NCI-H748 (cell line): ENCODE measurements around the gene WASF2.

ENCODE experiments used
- DNase-seq: peaks from one replicate; lab custom pipeline; 2025; ENCODE audit not compliant: unreplicated experiment; lab: John Stamatoyannopoulos, UW

Gene WASF2

DNA sequence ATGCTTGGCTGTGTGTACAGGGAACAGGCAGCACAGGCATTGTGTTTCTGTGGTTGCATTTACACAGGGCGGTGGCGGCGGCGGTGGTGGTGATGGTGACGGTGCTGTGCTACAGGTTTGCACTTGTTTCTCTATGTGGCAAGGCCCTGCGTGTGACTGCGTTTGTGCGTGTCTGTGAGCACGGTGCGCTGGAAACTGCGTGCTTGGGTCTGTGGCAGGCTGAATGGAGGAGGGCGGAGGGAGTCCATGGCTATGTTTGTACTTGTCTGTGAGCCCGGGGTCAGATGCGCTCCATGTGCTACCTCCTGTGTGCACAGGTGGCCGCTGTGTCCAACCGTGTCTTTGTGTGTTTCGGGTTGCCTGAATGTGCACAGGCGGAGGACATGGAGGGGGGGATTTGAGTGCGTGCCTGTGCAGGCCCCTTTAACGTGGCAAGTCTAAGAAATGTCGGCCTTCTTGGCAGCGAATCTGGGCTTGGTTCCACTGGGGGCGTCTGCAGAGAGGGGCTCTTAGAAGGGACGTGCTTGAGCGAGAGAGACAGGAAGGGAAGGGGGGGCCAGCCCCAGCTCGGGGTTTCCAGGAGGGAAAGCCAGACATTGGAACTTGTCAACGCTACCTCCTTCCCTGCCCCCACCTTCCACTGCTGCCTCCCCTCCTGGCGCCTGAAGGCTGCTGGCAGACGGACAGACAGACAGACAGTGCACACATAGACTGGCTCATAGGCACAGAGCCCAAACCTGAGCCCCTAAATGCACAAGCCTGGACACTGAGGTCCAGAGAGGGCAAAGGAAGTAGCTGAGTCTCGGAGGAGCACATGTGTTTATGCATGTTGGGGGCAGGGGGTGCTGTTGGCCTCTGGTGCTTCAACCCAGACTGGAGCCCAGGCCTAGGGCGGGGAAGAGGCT, 32.7 kb upstream of the WASF2 start:
- peak; percentile 84 for DNase-seq

DNA sequence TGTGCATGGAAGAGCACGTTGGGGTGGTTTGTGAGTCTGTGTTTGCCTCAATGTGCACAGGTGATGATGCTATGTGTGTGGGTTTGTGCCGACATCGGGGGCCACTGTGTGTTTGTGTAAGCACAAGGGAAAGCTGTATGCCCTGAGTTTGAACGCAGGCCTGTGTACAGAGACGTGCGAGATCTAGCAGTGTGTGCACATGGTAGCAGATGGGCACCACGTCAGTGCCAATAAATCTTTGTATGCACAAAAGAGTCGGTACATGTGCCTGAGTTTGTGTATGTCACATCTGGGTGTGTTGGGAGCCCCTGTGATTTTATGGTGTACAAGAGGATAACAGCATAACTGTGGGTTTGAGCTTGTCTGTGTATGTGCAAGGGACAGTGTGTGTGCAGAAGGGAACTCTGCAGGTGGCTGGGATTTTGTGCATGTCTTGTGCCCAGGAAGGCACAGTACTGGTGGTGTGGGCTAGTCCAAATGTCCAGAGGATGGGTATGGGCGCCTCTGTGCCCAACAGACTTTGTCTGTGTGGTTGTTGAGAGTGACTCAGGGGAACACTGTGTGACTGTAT, 32.0 kb upstream of the WASF2 start:
- no peak for DNase-seq

DNA sequence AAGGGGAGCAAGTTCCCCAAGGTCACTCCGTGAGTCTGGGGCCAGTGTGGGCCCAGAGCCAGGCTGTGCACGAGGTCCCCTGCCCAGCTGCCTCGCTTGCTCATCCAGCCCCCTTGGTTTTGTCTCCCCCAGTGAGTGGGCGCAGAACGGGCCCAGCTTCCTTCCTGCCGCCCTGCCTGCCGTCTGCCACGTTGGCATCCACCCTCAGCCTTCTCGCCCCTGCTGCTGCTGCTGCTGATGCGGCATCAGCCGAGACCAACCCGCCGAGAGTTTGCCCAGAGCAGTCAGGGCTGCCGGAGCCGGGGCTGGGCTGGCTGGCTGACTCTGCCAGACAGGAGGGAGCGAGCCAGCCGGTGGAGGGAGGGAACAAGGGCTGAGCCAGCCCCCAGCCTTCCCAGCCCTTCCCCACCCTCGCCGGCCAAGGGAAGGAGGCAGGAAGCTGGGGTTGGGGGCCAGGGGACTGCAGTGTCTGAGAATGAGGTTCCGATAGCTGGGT, 31.4 kb upstream of the WASF2 start:
- DNase-seq: no peak

DNA sequence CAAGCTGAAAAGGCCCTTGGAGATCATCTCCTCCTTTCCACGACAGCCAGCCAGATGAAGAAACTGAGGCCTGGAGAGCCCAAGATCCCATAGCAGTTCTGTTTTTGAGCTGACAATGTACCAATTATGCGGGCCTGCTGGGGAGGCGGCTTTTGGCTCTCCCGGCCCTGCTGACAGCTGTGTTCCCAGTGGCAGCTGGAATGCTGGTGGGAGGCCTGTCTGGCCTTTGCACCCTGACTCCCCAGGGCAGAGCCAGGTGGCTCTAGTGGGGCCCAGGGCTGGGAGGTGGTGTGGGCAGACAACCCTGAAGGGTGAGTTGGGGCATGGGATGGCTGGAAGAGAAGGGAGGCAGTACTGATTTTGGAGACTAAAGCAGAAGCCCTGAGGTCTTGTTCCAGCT, 30.7 kb upstream of the WASF2 start:
- no peak for DNase-seq

DNA sequence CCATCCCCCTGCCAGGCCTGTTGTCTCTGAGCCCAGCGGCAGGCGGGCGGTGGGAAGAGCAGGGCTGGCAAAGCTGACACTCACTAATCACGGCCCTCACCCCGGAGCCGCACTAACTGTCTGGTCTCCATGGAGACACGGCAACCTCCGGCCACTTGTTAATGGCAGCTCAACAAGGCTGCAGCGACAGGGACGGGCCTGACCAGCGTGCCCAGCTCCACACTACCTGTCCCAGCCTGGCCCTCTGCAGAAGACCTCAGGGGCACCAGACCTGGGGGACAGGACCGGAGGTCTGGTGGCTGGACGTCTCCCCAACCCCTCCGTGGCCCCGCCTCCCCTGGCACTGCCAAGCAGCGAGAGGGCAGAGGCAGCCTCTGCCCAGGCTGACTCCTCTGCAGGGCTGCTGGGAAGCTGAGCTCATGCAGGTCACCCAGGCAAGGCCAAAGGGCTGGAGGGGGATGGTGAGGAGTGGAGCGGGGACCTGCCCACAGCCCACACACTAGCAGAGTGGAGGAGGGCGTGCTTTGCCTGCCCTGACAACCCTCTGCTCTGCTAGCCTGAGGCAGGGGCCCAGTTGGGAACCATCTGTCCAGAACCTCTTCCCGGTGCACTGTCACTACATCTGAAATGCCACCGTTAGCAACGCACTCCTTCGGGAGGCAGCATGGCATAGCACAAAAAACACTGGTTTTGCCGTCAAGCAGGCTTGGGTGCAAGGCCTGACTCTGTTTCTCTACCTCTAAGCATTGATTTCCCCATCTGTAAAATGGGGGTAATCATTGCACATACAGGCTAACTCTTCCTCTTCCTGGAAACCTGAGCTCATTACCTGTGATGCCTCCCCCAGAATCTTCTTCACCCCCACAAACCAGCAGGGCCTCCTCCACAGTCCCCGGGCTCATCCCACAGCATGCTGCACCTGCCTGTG, 29.6 kb upstream of the WASF2 start:
- DNase-seq: peak; percentile 86

DNA sequence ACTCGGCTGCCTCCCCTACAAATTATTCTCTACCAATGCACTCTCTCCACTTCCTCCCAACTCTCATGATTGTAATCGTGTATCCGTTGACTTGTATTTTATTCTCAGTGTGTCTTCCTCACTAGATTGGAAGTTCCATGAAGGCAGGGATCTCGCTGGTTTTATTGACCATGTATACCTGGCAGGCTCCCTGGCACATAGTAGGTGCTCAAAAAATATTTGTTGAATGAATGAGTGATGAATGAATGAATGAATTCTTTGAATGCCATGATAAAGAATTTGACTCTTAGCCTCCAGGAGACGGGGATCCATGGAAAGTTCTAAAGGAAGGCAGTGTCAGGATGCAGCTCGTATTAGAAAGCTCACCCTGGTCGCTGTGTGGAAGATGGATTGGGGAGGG, 28.8 kb upstream of the WASF2 start:
- DNase-seq: no peak

DNA sequence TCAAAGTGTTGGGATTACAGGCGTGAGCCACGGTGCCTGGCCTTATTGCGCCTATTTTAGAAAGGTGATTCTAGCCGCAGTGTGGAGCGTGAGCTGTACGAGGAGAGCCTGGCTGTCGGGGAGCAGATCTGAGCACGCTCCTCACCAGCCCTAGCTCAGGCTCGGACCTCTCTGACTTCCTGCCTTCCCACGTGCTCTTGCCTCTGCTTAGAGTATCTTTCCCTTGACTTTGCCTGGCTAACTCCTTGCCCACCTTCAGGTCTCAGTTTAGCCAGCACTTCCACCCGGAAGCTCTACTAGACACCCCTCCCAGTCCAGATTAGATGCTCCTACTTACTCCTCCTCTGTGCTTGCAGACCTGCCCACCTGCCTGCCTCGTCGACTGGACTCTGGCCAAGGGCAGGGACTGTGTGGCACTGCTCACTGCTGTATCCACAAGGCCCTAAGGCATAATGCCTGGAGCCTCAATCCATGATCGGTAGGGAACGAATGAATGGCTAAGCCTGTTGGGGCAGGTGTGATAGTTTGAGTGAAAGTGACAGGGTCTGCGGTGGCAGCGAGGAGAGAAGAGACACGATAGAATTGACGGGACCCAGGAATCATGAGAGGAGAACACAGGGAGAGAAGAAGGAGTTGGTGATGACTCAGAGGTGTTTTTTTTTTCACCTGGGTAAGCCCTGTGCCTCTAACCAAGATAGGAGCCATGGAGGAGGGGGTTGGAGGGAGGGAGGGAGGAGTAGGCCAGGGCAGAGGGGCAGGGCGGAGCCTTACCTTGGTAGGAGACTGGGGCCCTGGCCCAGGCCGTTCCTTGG, 28.1 kb upstream of the WASF2 start:
- no peak for DNase-seq

DNA sequence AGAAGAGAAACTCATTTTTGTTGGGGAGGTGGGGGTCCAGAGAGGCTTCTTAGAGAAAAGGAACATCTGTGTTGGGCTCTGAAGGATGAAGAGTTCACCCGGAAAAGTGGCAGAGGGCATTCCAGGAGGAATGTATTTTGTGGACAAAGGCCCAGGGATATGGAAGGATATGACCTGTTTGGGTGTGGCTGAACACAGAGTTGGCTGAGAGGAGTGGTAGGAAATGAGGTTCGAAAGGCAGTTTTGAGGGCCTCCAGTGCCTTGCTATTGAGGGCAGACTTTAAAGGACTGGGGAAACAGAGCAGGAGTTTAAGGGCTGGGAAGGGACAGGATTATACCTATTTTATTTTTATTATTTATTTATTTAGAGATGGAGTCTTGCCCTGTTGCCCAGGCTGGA, 27.3 kb upstream of the WASF2 start:
- no peak for DNase-seq

DNA sequence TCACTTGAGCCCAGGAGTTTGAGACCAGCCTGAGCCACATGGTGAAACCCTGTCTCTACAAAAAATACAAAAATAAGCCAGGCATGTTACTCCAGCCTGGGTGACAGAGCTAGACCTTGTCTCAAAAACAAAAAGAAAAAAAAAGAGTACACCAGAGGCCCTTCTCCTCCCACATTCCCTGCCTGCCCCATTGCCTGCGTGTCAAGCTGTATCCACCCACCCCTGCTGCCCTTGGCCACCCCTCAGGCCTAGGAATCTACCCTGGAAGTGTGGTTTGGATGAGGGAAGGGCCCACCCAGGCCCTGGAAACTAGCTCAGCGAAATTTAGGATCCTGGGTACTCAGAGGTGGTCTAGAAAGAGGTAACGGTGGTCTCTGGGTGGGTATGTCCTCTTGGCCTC, 25.7 kb upstream of the WASF2 start:
- DNase-seq: no peak

DNA sequence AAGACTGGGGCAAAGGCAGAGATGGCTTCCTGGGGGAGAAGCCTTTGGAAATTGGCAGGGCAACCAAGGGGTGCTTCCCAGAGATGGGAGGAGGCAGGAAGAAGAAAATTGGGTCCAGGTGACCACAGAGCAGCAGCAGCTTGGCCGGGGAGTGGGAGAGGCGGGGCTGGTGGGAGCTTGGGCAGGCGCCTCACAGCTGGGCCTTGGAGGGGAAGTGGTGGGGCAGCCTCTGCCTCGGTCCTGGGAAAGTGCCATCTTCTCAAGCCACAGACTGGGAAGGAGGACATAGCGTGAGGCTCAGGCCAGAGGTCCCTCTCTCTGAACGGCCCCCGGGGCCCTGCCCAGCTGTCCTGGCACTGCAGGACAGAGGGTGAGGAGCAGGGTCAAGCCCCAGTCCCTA, 24.0 kb upstream of the WASF2 start:
- no peak for DNase-seq

DNA sequence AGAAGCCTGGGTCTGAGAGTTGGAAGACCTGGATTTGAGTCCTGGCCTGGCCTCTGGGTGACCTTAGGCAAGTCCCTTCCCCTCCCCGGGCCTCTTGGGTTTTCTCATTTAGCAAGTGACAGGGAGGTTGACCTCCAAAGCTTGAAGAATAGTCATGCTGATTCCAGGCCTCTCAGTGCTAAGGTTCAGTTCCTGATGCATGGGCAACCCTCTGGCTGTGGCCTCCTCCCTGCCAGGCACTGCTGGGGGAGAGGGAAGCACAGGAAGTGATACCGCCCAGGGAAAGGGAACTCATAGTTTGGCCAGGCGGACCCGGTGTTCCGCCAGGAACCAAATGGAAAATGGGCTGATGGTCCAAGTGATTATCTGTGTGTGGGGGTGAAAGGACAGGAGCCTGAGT, 23.6 kb upstream of the WASF2 start:
- DNase-seq: no peak

DNA sequence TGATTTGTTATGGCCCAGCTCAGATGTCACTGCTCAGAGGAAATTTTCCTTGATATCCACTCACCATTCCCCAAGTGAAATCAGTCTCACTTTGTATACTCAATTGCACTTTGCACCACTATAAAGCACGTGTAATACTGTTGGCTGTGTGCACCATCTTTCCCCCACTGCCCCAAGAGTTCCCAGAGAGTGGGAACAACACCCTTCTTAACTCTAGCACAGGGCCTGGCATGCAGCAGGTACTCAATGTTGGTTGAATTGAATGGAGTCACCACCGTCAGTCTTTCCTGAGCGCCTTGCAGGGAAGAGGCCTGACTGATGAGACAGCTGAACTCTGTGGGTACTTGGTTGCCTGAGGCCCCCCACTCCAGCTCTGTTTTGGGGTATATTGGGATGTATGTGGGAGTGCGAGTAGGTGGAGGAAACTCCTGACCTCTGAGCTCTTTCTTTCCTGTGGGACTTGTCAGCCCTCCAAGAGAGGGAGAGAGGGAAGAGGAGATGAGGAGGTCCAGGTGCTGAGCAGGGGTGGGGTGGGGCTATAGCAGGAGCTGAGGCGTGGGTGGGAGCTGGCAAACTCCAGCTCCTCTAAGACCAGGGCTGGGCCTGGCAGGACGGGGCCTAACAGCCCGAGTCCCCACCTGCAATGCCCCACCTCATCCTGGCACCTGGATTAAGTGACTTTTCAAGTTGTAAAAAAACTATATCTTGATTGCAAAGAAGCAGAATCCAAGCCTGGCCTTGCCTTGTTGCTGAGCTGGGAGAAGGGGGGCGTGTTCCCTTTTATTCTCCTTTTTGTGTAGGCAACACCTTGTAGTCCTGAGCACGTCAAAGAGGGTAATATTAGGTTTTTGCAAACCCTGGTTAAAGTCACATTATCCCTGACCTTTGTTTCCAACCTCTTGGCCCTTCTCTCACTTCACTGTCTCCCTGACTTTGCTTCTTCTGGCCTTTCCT, 19.4 kb upstream of the WASF2 start:
- DNase-seq: no peak

DNA sequence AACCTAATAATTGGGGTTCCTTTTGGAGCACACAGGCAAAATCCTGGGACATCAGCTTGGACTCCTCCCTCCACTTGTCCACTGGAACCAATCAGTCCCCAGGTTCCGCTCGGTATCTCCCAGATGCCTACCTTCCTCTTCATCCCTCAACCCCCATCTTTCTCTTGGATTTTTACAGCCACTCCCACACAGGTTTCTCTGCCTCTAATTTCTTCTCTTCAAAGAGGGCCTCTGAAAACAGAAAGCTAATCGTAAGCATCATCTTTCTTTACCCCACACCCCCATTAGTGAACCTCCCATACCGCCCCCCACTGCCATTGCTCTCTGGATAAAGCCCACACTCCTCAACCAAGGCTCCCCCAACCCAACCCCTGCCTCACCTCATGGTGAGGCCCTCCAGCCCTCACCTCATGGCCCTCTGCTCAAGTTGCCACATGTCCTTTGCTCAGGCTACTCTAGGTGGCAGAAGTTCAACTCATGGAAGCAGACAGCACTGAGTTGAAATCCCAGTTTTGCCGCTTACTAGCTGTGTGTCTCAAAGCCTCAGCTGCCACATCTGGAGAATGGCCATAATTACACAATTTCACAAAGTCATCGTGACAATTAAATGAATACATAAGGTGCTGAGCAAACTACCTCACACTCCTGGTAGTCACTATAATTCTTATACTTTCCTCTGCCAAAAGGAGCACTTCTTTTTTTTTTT, 18.1 kb upstream of the WASF2 start:
- DNase-seq: no peak

DNA sequence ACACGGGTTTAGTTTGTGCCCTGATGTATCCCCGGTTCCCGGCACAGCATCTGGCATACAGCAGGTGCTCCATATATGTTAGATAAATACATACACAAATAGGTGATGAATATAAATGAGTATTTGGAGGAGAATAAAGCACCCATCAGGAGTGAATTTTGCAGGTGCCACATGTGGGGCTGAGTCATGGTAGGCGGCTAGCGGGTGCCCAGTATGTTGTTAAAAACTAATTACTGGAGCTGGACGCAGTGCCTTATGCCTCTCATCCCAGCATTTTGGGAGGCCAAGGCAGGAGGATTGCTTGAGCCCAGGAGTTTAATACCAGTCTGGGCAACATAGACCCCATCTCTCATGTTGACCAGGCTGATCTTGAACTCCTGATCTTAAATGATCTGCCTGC, 16.7 kb upstream of the WASF2 start:
- peak; percentile 5 for DNase-seq

DNA sequence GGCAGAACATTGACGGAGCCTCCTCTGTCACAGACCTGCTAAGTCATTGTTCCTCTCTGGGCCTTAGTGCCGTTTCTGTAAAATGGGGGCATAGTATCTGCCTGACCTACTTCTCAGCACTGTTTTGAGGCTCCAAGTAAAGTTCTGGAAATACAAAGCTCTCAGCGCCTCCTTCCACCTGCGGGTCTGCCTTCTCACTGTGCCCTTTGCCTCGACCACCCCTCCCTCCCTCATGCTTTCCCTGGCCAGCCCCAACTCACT, 15.4 kb upstream of the WASF2 start:
- DNase-seq: no peak

DNA sequence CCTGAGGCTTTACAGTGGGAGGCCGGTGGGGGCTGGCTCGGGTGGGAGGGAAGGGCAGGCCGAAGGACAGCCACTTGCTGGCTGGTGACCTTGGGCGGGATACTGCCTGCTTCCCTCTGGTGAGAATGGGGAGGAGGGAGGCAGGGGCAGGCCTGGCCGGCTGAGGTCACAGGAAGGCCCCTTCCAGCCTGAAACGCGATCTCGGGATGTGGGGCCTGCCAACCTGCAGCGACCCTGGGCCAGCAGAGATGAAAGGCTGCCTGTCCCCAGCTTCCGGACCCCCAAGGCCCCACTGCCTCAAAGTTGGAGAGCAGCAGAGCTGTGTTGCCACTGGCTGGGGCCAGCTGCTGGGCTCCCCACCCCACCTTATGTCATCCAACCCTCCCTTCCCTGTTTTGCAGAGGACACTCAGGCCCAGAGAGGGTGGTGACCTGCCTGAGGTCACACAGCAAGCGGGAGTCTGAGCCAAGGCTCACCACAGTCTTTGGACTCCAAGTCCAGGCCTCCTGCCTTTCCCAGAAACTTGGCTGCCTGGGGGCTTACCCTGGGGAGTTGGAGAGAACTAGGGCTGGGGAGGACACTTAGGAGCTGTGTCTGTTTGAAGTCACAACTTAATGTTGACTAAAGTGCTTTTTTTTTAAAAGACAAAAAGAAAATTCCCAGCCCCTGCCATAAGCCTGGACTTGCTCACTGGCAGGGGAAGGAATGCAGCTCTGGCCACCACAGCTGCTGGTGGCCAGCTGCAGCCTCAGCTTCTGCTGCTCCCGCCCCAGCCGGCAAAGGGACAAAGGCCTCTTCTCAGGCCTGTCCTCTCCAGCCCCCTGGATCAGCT, 14.8 kb upstream of the WASF2 start:
- DNase-seq: no peak

DNA sequence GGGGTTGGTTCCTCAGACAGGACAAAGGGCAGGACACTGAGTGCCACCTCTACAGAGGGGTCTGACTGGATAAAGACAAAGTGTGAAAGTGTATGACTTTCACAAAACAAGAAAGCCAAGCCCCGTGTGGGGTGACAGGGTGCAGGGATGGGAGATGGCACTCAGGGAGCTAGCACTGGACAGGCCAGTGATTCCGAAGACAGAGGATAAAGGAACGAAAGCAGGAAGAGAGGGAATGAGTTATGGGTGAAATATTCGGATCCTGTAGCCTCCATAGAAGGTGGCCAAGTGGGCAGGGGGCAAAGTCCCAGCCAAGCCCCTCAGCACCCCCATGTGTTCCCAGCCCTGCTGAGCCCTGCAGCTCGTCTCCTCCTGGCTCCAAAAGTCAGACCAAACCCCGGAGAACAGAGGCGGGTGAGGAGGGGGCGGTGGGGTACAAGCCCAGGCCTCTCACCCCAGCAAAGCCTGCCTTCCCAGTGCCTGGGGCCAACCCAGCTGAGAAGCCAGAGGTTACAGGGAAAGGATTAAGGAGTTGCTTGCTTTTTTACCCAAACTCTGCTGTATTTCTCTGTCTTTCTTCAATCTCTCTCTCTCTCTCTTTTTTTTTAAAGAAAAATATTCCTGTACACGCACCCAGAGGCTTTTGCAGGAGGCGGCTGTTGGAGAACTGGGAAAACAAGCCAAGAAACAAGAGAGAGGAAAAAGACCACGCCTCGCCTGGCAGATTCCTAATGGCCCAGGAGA, 14.0 kb upstream of the WASF2 start:
- DNase-seq: no peak

DNA sequence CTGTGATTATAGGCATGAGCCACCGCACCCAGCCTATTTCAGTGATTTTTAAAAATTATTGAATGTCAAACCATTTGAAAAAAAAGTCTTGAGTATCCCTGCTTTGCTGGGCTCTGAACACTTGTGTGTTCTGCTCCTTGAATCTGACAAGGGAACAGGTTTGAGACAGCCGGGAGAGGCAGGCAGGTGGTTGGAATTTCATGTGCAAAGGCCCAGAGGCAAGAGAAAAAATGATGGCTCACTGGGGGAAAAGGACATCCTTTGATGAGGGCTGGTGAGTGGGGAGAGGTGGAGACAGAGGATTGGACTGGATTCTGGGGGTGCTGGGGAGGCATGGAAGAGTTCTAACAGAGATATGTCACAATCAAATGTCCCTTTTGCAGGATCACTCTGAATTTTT, 13.1 kb upstream of the WASF2 start:
- DNase-seq: no peak
